GM19372 (cell line): Measurements from ENCODE around the gene MAN2B2.
"Not testable (repeated sequence)": the region's sequence is repeated elsewhere in the genome, so short reads cannot be mapped to it uniquely, and the experiment has no call there.

ENCODE experiments used
- ATAC-seq: cut with Tn5 transposase; IDR thresholded peaks from one replicate; pipeline ENCODE4 v1.9.1; 2021; ENCODE audit warnings: mild to moderate bottlenecking, low read depth, moderate library complexity; ENCODE audit not compliant: unreplicated experiment

MAN2B2 gene

DNA sequence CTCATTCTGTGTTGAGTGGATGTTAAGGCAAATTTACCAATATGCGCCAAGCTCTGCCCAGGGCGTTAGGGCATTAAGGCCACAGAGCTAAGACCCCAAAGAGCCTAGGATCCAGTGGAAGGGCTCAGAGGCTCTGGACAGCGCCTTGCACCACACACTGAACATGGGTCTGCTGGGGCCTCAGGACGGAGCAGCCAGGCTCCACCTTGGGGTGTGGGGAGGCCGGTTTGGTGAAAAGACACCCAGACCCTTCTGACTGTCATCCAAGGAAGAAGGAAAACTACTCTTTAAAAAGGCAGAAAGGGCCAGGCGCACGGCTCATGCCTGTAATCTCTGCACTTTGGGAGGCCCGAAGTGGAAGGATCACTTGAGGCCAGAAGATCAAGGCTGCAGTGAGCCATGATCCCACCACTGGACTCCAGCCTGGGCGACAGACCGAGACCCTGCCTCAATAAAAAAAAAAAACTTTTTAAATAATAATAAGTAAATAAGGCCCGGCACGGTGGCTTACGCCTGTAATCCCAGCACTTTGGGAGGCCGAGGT, 64.2 kb downstream of the MAN2B2 start:
- no peak for ATAC-seq

DNA sequence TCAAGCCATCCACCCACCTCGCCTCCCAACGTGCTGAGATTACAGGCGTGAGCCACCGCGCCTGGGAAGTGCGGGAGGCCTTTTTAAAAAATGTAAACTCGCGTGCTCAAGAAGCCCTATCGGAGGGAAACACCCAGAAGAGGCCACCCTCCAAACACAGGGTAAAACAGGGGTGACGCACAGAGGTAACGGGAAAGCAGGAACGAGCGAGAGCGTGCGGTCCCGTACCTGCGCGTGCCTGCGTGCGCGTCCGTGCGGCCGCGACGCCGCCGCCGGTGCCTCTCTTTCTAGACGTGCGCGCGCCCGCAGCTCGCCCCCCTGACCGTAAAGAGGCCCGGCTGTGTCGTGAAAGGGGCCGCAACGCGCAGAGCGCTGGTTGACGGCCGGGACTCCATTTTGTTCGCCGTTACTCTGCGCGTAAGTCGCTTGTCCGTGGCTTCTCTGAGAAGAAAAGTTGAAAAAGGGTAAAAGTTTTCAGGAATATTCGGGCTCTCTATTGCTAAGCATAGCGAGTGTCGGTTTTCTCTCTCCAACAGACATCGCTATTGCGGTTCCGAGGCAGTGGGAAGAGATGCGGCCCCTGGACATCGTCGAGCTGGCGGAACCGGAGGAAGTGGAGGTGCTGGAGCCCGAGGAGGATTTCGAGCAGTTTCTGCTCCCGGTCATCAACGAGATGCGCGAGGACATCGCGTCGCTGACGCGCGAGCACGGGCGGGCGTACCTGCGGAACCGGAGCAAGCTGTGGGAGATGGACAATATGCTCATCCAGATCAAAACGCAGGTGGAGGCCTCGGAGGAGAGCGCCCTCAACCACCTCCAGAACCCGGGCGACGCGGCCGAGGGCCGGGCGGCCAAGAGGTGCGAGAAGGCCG, 65.5 kb downstream of the MAN2B2 start, which contains the start of gene MRFAP1:
TSS of gene MRFAP1 (plus strand) at position 394 of the 872 bp plus-strand sequence. CDS start at position 572, 178 bp downstream.
- ATAC-seq, result peak; percentile 80

DNA sequence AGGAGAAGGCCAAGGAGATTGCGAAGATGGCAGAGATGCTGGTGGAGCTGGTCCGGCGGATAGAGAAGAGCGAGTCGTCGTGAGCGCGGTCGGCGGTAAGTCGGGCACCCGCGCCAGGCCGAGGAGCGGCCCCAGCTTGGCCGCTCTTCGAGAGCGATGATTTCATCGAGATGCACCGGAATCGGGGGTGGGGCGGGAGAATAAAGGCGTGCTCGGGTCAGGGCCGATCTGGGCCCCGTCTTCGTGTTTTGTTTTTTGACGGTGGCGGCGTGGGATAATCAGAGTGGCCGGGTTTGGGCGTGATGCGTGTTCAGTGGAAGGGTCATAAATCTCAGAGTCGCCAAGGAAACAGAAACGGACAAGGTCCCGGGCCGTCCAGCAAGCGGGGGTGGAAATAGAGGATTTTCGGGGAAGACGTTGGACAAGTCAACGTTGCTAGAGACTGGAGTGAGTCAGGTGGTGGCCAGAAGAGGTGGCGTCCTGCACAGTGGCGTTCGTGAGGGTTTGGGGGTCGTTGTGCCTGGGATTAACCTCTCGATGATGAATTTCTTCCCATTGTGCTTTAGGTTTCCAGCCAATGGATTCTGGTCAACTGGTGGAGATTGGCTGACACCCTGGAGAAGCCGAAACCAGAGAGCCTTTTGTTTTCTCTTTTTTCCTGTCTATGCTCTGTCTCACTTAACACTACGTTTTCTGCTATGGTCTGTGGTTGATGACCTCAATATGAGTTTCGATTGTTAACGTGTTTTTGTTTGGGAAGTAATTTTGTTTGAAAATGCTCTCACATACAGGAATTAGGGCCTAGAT, 66.4 kb downstream of the MAN2B2 start:
- peak; percentile 31 for ATAC-seq

DNA sequence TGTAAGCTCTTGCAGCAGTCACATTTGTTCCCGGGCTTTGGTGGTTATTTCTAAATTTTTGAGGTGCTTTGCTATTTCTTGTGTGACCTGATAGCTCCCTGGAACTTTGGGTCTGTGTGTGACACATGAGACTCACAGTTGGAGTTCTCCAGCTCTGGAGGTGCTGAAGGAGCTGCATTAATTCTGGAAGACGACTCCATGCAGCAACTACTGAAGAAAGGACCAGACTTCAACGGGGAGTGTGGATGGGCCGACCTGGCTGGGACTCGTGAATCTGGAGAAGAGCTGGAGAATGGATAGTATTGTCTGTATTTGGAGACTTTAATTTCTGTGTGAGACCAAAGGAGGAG, 67.0 kb downstream of the MAN2B2 start:
- no peak for ATAC-seq

DNA sequence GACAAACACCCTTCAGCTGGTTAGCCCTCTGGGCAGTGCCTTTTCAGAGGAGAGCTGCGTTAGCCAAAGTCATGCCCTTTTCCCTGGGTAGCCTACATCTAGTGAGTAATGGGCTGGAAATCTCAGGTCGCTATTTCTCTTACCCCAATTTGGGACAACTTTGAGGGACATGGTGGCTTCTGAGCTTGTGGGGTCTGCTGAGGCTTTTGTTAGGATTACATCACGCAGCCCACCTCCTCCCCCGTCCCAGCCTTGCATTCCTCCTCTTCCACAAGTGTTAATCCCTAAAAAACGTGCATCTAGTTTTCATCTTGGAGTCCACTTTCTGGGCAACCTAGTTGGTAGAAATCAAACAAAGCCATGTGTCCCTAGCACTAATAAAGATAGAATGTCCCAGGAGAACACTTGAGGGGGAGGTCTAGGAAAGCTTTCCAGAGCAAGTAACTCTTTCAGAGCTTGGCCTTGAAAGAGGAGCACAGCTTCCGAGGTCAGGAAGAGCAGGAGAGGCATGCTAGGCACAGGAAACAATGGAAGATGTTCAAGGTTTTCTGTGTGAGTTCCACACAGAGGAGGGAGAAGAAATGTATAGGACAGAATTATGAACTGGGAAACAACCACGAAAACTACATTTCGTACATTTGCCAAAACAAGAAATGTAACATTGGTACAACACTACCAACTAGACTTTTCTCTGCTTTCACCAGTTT, 68.3 kb downstream of the MAN2B2 start:
- ATAC-seq, result no peak

DNA sequence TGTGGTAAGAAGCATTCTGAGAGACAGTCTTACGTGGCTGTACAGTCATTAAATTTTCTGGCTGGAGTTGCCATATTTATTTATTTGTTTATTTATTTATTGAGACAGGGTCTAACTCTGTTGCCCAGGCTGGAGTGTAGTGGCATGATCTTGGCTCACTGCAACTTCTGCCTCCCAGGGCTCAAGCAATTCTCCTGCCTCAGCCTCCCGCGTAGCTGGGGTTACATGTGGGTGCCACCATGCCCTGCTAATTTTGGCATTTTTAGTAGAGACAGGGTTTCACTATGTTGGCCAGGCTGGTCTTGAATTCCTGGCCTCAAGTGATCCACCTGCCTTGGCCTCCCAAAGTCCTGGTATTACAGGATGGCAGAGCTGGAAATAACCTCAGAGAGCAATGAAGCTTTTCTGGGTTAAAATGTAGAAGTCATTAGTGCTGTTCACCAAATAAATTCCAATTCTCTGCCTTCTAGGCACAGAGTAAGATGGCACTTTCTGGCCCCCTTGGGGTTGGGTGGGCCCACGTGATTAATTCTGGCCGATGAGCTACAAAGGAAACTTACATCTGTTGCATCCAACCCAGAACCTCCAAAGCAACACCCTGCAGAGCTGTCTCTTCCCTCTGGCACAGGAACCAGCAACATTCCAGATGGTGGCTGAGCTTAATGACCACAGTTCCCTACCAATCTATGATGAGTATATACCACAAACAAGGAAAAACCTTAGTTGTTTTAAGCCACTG, 70.0 kb downstream of the MAN2B2 start:
- ATAC-seq, result no peak

DNA sequence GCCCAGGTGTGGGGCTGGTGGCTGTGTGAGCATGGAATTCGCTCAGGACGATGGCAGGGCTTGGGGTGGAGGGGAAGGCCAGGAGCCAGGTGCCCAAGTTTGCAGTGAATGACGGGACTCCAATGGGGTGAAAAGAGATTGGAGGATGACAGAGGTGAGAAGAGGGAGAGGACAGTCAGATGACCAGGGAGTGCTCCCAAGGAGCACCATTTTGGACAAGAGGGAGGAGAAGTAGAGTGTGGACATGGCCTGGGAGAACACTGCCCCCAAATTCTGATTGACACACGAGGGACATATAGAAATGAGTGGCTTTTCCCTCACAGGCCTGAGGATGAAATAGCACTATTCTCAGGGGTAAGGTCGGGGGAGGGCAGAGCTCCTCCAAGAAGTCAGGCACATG, 72.2 kb downstream of the MAN2B2 start:
- no peak for ATAC-seq

DNA sequence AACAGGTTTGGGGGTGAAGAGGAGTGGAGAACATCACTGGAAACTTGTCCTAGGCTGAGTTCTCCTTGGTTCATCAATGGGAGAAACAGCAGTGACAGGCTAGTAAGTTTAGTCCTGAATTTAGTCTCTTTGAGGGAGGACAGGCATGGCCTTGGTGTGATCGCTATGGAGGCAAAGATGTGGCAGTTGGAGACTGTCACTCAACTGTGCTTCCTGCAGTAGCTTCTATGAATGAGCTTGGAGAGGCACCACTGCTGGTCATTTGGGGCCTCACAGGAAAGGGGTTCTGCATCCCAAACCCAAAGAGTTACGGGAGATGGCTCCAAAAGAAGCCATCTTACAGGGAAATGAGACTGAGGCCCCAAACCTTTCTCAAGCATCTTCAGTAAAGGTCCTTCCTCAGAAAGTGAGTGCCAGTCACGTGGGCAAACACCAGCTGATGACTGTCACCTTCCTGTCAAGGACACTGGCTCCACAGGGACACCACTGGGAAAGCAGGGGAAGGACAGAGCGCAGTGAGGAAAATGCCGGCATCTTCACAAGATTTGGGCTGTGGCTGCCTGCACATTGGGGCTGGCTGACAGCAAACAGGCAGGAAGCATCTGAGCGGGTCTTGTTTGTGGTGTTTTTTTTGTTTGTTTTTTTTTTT, 72.7 kb downstream of the MAN2B2 start:
- ATAC-seq, result no peak

DNA sequence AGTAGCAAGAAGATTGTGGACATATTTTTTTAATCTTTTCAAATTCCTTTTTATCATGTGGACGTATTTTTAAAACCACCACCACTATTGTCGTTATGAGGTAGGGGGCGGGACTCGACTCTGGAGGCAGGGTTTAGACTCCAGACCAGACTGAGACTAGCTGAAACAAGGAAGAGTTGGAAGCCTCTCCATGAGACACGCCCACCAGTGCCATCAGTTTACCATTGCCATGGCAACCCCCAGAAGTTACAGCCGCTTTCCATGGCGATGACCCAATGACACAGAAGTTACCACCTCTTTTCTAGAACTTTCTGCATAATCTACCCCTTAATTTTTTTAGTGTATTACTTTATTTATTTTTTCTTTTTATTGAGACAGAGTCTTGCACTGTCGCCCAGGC, 74.2 kb downstream of the MAN2B2 start:
- ATAC-seq, result no peak

DNA sequence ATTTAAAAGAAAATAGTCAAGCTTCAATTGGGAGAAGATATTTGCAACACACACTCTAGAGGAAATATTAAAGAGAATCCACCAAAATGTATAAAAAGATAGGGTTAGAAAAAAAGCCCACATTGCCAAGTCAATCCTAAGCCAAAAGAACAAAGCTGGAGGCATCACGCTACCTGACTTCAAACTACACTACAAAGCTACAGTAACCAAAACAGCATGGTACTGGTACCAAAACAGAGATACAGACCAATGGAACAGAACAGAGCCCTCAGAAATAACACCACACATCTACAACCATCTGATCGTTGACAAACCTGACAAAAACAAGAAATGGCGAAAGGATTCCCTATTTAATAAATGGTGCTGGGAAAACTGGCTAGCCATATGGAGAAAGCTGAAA, 79.2 kb downstream of the MAN2B2 start:
- not testable (repeated sequence) for ATAC-seq

DNA sequence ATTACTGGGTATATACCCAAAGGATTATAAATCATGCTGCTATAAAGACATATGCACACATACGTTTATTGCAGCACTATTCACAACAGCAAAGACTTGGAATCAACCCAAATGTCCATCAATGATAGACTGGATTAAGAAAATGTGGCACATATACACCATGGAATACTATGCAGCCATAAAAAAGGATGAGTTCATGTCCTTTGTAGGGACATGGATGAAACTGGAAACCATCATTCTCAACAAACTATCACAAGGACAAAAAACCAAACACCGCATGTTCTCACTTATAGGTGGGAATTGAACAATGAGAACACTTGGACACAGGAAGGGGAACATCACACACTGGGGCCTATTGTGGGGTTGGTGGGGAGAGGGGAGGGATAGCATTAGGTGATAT, 80.3 kb downstream of the MAN2B2 start:
- ATAC-seq, result not testable (repeated sequence)

DNA sequence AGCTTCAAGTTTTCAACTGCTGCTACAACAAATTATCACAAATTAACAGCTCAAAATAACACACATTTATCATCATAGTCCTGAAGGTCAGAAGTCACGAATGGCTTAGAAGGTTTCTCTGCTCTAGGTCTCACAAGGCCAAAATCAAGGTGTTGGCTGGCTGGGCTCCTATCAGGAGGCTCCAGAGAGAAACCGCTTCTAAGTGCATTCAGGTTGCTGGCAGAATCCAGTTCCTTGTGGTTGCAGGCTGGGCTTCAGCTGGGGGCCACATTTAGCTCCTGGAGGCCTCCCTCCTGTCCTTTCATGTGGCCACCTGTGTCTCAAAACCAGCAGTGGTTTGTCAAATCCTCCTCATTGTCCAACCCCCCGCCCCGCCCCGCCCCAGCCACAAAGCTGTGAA, 80.9 kb downstream of the MAN2B2 start:
- no peak for ATAC-seq

DNA sequence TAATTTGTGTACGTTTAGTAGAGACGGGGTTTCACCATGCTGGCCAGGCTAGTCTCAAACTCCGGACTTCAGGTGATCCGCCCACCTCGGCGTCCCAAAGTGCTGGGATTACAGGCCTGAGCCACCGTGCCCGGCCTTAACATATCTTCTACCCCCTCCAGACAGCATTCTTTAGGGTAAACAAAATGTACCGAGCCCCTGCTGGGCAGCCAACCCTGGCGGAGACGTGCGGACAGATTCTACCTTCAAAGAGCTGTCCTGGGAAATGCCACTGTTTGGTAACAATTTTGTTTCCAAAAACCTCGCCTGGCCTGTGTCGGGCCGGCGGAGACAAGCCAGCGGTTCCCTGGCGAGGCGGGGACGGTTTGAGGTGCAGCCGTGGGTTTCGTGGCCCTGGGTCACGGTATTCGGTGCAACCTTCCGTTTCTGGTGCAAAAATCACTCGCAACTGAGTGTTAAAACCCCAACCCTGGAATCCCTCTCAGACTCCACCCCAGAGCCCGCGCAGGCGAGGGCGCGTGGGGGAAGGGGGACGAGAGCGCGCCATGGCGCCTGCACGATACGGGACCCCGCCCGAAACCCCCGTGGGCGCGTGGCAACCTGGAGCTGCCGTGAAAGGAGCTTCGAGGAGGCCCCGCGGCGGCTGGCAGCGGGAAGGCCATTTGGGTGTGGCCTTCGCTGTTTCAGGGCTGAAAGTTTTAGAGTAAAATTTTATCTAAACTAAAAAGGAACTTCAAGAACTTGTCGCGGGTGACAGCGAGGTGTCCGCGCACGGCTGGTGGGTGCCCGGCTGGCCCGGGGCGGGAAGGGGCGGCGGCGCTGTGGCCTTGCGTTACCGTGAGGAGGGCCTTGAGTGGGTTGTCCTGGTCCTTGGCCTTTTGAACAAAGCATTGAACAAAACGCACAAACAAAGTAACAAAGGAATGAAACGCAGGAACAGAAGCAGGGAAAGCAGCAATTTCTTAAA, 82.5 kb downstream of the MAN2B2 start:
- no peak for ATAC-seq

DNA sequence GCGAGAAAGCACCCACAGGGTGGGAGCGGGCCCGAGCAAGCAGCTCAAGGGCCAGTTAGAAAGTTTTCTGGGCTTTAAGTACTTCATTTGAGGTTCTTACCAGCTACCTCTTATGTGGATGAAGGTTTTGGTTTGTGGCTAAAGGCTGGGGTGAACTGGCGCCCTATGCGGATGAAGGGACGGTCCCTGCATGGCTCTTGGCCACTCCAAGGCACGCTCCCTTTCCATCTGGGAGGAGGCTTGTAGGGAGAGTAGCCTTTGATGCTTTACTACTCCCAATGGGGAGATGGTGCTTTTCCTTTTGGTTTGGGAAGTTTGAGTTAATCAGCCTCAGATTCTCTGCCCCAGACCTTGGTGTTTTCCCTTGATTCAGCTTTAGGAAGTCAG, 83.2 kb downstream of the MAN2B2 start:
- ATAC-seq, result no peak

DNA sequence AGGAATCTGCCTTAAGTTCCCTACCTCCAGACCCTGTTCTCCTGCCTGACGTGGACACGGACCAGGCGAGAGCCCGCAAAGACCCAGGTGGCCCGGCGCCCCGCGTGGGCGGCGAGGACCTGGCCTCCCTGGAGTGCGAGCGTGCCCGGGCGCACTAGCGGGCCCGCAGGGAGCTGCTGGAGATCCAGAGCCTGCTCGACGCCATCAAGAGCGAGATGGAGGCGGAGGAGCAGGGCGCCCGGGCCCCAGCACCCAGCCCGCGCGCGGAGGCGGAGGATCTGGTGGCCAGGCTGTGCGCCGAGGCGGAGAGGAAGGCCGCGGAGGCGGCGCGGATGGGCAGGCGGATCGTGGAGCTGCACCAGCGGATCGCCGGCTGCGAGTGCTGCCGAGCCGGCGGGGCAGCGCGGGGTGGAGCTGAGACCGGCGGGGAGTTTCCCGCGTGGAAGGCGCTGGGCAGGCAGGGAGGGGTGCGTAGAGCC, 83.6 kb downstream of the MAN2B2 start:
- ATAC-seq, result no peak

DNA sequence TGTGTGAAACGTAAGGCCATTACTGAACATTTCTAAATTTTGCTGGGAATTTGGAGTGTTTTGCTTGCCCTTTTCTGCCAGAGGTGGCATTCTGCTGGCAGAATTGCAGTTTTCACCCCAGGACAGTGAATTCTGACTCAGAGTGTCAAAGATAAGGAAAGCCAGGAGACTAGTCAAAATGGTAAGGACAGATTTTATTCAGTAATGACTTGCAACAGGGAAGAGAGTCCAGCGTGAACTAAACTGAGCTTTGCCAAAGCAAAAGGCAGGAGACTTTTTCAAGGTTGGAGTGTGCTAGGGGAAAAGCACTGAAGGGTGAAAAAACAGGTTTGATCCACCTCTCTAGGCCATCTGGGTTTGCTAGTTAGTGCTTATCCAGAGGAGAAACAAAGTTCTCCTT, 84.9 kb downstream of the MAN2B2 start:
- no peak for ATAC-seq

DNA sequence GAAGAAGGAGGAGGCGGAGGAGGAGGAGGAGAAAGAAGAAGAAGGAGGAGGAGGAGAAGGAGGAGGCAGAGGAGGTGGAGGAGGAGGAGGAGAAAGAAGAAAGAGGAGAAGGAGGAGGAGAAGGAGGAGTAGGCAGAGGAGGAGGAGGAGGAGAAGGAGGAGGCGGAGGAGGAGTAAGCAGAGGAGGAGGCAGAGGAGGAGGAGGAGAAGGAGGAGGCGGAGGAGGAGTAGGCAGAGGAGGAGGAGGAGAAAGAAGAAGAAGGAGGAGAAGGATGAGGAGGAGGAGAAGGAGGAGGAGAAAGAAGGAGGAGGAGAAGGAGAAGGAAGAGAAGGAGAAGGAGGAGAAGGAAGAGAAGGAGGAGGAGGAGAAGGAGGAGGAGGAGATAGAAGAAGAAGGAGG, 85.4 kb downstream of the MAN2B2 start:
- ATAC-seq, result no peak

DNA sequence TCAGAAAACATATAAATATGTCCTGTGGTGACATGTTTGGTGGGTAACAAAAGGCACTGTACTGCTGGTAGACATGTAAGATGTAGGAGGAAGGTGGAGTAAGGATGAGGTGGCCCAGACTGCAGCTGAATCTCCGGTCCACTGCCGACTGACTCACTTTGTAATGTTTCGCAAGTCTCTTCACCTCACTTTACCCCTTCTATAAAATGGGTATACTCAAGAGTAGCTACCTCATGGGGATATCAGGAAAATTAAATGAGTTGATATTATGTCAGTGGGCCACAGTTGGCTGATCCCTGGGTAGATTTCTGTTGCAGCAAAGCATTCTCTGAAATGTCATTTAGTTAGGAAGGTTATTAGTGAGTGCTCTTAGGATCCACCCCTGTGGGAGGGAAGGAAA, 87.6 kb downstream of the MAN2B2 start:
- ATAC-seq, result no peak
